Mucosa of descending colon (tissue), 3 donors: ENCODE results near the gene UGT1A10. TPM values are rescaled to one million over a fixed set of nuclear protein-coding genes. Genes with fewer than 3 reads are reported as not detected.
A peak's percentile ranks its signal among the peaks of the same experiment; 100 is the strongest.

Experiments used
- ATAC-seq: fragments of 200-7000 bp; cut with Tn5 transposase; one replicate; pipeline ENCODE4 v1.9.1; 2020; ENCODE audit warnings: mild to moderate bottlenecking, moderate library complexity
- DNase-seq, 3 donors: peaks; one replicate each; pipeline ENCODE4 v3.0.0-alpha.2; 2020
- H3K36me3 ChIP-seq: fragments of 200-600 bp; one replicate; pipeline ENCODE4 v1.8.0; 2021; ENCODE audit warnings: low read depth, mild to moderate bottlenecking
- H3K4me1 ChIP-seq: fragments of 200-600 bp; one replicate; pipeline ENCODE4 v1.8.0; 2021; ENCODE audit warnings: low read depth, mild to moderate bottlenecking
- H3K4me3 ChIP-seq: fragments of 200-600 bp; one replicate; pipeline ENCODE4 v1.8.0; 2021; ENCODE audit warnings: mild to moderate bottlenecking
- H3K9me3 ChIP-seq: fragments of 200-600 bp; one replicate; pipeline ENCODE4 v1.8.0; 2021; ENCODE audit warnings: mild to moderate bottlenecking
- intact Hi-C, 2 donors: fragments of 100-400 bp; cut with DNase I in 1 of 2; cut with micrococcal nuclease in 1 of 2; formaldehyde crosslinking; loops; one replicate each; pipeline versions ENCODE4 v1.11.0 to v1.11.1; 2022; cut with DNase I, micrococcal nuclease
- total RNA-seq, 3 donors: library from RNA; stranded (reverse); fragmentation: NEBNext Ultra II Directional in 2 of 3; extraction: Animal tissue kit (Norgen Biotek cat#: 25700) in 2 of 3; gene quantifications; one replicate each; pipeline versions ENCODE4 v1.2.1 to v1.2.4, GENCODE V29; 2021 to 2023
- TF ChIP-seq, protein P1 (sequence below): fragments of 200-600 bp; IDR thresholded peaks from one replicate; pipeline ENCODE4 v1.8.0; 2022; ENCODE audit warnings: antibody characterized with exemption, mild to moderate bottlenecking
- donor health status: DM: no; HTN: no; CAD: no; lungs with moderate emphysema.
- donor health status: DM: no; HTN: no; CAD: no.
- donor health status: DM: no; HTN: yes; CAD: no.

The UGT1A10 gene
- total RNA-seq, 3 donors from 2014 or later = 42.0 to 116 (median 43.9) TPM

DNA sequence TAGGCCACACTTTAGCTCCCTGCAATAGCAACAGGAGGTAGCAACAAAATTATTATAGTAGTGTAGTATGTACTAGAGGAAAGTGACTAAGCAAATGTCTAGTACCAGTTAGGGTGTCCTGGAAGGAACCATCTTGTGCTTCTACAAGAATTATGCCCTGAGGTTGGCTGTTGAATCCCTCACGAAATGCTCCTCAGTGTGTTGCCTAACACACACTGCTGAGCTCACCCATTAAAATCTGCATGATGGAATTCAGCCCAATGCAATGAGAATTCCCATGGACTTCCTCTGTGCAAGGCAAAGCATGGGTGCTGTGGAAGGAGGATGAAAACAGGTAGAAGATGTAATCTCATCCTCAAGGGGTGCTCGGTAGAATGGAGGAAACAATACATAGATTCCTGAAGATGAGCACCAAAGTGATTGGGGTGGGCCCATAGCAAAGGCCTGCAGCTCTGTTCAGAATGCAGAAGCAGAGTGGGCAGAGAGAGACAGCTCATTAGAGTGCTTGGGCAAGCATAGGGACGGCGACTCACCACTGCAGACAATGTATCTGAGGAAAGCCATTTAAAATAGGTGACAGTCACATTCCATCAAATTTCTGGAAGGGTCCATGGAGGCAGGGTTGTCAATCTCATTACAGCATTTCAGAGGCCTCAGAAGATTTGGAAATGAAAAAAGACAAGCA lies 44.3 kb downstream of the UGT1A10 start:
- Histone ChIP-seq H3K4me3 (no peak overlapping the region), H3K9me3 (no peaks in the 10 kb centered on the region), H3K4me1 (peaks cover 7% of the 10 kb centered on the region), H3K36me3 (no peaks in the 10 kb centered on the region)
- TF ChIP-seq, protein P1, sequence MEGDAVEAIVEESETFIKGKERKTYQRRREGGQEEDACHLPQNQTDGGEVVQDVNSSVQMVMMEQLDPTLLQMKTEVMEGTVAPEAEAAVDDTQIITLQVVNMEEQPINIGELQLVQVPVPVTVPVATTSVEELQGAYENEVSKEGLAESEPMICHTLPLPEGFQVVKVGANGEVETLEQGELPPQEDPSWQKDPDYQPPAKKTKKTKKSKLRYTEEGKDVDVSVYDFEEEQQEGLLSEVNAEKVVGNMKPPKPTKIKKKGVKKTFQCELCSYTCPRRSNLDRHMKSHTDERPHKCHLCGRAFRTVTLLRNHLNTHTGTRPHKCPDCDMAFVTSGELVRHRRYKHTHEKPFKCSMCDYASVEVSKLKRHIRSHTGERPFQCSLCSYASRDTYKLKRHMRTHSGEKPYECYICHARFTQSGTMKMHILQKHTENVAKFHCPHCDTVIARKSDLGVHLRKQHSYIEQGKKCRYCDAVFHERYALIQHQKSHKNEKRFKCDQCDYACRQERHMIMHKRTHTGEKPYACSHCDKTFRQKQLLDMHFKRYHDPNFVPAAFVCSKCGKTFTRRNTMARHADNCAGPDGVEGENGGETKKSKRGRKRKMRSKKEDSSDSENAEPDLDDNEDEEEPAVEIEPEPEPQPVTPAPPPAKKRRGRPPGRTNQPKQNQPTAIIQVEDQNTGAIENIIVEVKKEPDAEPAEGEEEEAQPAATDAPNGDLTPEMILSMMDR = no peak
- ATAC-seq (no peak), DNase-seq (no peak)
- intact Hi-C loops = no loop called here

DNA sequence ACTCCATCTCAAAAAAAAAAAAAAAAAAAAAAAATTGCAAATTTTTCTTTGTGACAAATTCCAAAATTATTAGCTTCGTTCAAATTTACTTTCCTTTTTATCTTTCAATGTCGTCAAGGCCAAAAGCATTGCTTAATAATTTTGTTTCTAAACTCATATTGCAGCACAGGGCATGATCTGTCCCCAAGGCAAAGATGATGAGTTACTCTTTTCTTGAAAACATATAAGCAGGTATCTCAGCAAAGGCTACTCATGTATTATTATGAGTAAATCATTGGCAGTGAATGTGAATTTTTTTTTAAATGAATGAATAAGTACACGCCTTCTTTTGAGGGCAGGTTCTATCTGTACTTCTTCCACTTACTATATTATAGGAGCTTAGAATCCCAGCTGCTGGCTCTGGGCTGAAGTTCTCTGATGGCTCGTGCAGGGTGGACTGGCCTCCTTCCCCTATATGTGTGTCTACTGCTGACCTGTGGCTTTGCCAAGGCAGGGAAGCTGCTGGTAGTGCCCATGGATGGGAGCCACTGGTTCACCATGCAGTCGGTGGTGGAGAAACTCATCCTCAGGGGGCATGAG lies 45.4 kb downstream of the UGT1A10 start, which contains the start of gene UGT1A7:
Gene UGT1A7, plus strand, starts transcription at position 381 of the 579 bp plus-strand sequence. Its CDS starts 37 bp downstream, at position 418.
- Histone ChIP-seq H3K4me1 (peaks cover 9% of the 10 kb centered on the region), H3K36me3 (no peaks in the 10 kb centered on the region), H3K4me3 (no peak within 1 kb of the TSS), H3K9me3 (no peaks in the 10 kb centered on the region)
- ATAC-seq (no peak), DNase-seq (no peak)
- TF ChIP-seq, protein P1 = no peak
- intact Hi-C loops = no loop called here

DNA sequence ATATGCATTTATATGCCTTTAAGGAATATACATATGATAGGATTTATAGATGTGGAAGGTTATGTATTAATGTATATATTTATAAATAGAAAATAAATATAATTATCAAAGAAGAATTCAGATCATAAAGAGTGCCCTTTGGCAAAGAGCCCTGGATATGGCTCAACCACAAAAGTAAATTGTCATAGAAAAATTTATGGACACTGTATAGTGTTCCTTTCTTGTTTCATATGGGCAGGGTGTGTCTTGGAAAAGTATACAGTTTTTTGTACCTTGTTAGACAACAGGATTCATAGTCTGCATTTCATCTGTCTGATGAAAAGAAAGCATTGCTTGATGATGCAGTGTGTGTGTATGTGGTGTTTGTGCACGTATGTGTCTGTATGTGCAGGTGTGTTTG lies 48.4 kb downstream of the UGT1A10 start:
- TF ChIP-seq, protein P1 = no peak
- H3K36me3 ChIP-seq = no peaks in the 10 kb centered on the region
- intact Hi-C loops = no loop called here
- H3K4me3 ChIP-seq = no peak overlapping the region
- peak; percentile 84 for ATAC-seq
- DNase-seq = peak in 1 of 3 donors; percentile 59
- peaks cover 15% of the 10 kb centered on the region for H3K4me1 ChIP-seq
- H3K9me3 ChIP-seq = no peaks in the 10 kb centered on the region

DNA sequence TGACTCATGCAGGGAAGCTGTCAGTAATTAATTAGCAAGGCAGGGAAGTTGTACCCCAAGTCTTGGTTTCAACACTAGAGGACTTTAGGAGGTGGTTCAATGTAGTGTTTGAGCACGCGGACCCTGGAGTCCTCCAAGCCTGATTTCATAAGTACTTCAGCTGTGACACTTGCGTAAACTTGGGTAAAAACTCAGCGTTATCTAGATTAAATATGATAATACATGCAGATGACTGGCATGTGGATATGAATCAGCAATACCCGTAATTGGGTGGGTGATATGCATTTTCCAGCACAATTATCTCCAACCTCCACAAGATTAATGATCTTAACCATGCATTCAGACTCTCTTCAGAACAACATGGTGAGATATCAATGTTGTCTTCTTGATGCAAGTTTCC lies 50.7 kb downstream of the UGT1A10 start:
- no peak overlapping the region for H3K4me3 ChIP-seq
- intact Hi-C loops = no loop called here
- ATAC-seq (no peak), DNase-seq (no peak)
- no peaks in the 10 kb centered on the region for H3K9me3 ChIP-seq
- TF ChIP-seq, protein P1 = no peak
- no peaks in the 10 kb centered on the region for H3K36me3 ChIP-seq
- H3K4me1 ChIP-seq = peaks cover 34% of the 10 kb centered on the region

DNA sequence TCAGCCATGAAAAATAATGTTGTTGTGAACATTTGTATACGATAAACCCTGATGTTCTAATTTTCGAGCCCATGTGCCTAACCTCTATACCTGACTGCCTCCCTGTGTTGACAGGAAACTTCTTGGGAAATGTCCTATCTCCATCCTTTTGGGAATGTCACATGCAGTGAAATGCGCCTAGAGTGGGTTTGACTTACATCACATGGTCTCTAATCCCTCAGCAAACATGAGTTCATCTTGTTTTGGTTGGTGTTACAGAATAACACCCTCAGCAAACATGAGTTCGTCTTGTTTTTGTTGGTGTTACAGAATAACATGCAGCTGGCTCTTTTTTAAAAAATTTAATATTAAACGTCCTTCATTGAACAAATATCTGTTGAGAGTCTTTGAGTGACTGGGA lies 52.1 kb downstream of the UGT1A10 start:
- no peaks in the 10 kb centered on the region for H3K9me3 ChIP-seq
- H3K4me3 ChIP-seq = no peak overlapping the region
- TF ChIP-seq, protein P1 = no peak
- H3K36me3 ChIP-seq = no peaks in the 10 kb centered on the region
- H3K4me1 ChIP-seq = peaks cover 34% of the 10 kb centered on the region
- ATAC-seq (no peak), DNase-seq (no peak)
- intact Hi-C loops = no loop called here
